A549 treated with AZD9567 at 1 μM for 4 hours (cell line): ENCODE results near the gene CENPH. TPM values are rescaled to one million over a fixed set of nuclear protein-coding genes. Genes with fewer than 3 reads are reported as not detected.

Experiments used
- total RNA-seq: library from RNA; stranded (reverse); fragments of 200-300 nt; extraction: Qiagen RNA extraction; gene quantifications from 5 replicates; pipeline ENCODE4 v1.2.3, GENCODE V29; 2022; ENCODE audit not compliant: insufficient read depth

The CENPH gene, protein sequence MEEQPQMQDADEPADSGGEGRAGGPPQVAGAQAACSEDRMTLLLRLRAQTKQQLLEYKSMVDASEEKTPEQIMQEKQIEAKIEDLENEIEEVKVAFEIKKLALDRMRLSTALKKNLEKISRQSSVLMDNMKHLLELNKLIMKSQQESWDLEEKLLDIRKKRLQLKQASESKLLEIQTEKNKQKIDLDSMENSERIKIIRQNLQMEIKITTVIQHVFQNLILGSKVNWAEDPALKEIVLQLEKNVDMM
- total RNA-seq, result 26.3 to 30.2 TPM (median 27.9 TPM) in 5 replicates

DNA sequence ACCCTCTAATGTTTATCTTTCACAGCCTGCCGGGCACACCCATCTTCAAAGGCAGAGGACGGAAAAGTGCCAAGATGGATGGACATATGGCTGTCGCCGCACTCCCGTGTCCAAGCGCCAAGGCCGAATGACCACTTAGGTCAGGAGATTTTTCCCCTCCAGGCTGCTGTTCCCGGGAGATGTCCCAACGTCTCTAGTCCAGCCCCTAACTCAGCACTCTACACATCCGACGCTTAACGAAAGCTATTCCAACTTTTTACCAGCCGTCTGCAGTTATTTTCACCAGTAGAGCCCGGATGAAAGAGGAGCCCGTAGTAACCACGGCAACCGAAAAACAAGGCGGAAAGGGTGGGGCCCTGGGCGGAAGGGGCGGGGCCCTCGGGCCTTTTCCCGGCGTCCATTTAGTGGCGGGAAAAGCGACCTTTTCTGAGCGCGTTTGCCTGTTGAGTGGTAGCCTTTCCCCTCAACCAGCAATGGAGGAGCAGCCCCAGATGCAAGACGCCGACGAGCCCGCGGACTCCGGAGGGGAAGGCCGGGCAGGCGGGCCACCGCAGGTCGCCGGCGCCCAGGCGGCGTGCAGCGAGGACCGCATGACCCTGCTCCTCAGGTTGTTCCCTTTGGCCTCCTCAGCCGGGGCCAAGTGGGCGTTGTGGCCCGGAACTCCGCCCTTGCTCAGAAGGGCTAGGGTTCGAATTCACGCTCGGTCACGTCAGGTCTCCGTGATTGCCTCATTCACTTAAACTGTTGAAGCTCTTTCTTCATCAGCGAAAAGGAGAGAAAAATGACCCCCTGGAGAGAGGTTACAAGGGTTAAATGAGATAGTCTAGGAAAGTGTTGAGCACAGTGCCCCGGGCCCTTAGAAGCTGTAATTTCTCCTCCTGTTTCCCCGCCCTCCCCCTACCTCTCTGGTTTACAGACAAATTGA lies at the start of gene CENPH:
TSS of gene CENPH (plus strand) at position 422 of the 925 bp plus-strand sequence. CDS start at position 474, 52 bp downstream.

DNA sequence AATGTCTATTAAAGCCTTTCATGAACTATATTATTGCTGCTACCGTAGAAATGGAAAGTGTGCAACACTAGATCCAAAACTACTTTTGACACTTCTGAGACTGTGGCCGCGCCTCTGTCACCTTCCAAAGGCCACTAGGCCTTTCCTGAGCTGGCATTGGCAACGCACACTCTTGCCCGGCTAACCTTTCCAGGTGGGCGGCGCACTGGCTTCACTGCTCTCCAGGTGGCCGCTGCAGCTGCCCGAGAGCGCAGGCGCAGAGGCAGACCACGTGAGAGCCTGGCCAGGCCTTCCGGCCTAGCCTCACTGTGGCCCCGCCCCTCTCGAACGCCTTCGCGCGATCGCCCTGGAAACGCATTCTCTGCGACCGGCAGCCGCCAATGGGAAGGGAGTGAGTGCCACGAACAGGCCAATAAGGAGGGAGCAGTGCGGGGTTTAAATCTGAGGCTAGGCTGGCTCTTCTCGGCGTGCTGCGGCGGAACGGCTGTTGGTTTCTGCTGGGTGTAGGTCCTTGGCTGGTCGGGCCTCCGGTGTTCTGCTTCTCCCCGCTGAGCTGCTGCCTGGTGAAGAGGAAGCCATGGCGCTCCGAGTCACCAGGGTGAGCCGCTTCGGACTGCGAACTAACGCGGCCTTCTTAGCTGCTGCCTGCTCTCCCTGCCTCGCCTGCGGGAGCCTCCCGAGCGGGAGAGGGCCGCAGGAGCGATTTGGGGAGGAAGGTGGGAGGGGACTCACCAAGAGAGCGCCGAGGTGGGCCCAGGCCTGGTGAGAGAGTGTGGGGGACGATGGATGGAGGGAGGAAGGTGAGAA lies 22.5 kb upstream of the CENPH start, which contains the start of gene CCNB1:
TSS of gene CCNB1 (plus strand) at position 465 of the 807 bp plus-strand sequence. CDS start at position 578, 113 bp downstream.

DNA sequence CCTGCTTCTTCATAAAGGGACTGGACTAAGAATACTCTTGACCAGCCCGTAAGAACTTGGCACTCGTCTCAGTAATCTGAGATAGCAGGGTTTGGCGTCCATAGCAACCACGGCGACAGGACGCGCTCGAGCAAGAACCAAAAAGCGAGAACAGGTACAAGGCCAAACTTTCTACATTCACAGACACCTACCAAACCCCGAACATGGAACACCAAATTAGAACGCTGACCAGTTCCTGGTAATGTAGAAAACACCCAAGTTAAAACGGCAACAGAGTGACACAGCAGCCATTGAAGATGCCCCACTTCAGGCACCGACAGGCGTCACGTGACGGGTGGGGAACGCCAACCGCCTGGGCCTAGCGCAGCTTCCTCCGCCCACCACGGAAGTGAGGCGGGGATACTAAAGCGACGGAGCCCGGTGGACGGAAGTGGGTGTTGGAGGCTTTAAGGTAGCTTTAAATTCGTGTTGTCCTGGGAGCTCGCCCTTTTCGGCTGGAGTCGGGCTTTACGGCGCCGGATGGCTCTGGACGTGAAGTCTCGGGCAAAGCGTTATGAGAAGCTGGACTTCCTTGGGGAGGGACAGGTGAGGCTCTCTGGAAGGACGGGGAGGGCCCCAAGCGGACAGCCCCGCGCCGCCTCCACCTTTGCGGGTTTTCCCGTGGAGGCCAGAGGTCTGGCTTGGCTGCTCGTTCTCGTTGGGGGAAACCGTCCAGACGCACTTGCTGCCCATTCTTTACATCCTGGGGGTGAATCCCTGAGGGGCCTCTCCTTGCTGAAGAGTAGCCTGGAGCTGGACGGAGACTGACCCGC lies 45.3 kb downstream of the CENPH start, which contains the start of gene CDK7:
TSS of gene CDK7 (plus strand) at position 430 of the 812 bp plus-strand sequence. CDS start at position 520, 90 bp downstream.

Other genes starting within 250 kb of the CENPH start
- 29.5 to 34.1 TPM (median 32.9 TPM) in 5 replicates for gene SLC30A5, start 95.6 kb upstream of the CENPH start, total RNA-seq
- gene CCNB1, start 22.4 kb upstream of the CENPH start, total RNA-seq, result 245 to 318 TPM (median 270 TPM) in 5 replicates
- gene CDK7, start 45.3 kb downstream of the CENPH start, total RNA-seq, result 59.4 to 107 TPM (median 60.8 TPM) in 5 replicates
- 2.3 to 4.0 TPM (median 3.3 TPM) in 5 replicates for gene CCDC125, start 143.2 kb downstream of the CENPH start, total RNA-seq
- gene AK6, start 179.9 kb downstream of the CENPH start, total RNA-seq, result 41.3 to 56.6 TPM (median 55.4 TPM) in 5 replicates
- gene TAF9, start 179.9 kb downstream of the CENPH start, total RNA-seq, result 130 to 175 TPM (median 138 TPM) in 5 replicates
- gene RAD17, start 180.2 kb downstream of the CENPH start, total RNA-seq, result 16.0 to 17.8 TPM (median 16.9 TPM) in 5 replicates
- gene MARVELD2, start 225.5 kb downstream of the CENPH start, total RNA-seq, result 1.9 to 4.8 TPM (median 2.4 TPM) in 5 replicates